ENCODE measurements around the gene EPX.

The EPX gene

DNA sequence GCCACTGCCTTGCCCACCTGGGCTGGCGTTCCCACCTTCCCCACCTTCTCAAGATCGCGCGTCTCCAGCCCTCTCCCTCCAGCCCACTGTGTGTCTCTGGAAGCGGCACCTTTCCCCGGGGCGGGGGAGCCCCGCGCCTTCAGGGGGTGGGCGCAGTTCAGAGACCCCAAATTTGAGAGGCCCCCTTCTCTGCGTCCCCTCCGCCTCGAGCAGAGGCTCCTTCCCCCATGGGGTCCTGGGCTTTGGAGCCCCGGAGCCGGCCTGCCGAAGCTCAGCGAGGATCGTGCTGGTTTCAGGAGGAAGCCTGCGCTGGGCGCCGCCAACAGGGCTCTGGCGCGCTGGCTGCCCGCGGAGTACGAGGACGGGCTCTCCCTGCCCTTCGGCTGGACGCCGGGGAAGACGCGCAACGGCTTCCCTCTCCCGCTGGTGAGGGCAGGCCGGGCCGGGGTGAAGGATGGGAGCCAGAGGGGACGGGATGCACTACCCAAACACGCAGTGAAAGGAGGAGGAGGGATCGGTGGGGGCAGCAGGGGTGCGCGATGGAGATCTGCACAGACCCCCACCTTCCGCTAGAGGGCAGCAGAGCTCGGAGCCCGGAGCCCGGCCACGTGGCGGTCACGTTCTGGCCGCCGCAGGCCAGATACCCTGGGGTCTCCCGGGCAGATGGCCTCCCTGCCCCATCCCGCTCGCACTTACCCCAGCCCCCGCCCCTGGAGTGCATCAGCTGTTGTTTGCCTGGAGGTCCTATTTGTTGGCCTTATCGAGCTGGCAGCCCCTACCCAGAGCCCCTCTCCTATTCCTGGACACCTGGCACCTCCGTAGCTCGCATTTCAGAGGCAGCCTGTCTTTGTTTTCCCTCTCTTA lies 57.0 kb downstream of the EPX start:
- no peaks in the 10 kb centered on the region for H3K79me2 ChIP-seq
- no peaks in the 10 kb centered on the region for H3K9me3 ChIP-seq (ENCODE audit: control insufficient read depth, low read length)
- peak overlapping the region; percentile 93 for H3K4me2 ChIP-seq (ENCODE audit: low read length)
- no peaks in the 10 kb centered on the region for H3K27me3 ChIP-seq (ENCODE audit: control insufficient read depth, insufficient read depth, low read length)
- H2AFZ ChIP-seq = peak overlapping the region; percentile 94
- no peak overlapping the region for H3K9ac ChIP-seq
- H3K27ac ChIP-seq = no peak overlapping the region
- H3K4me1 ChIP-seq = peaks cover 8% of the 10 kb centered on the region
- no peaks in the 10 kb centered on the region for H3K36me3 ChIP-seq (ENCODE audit: control insufficient read depth, insufficient read depth, low read length)
- H3K4me3 ChIP-seq (ENCODE audit: low read depth, low read length) = peak overlapping the region; percentile 54
- TF ChIP-seq, protein P1, sequence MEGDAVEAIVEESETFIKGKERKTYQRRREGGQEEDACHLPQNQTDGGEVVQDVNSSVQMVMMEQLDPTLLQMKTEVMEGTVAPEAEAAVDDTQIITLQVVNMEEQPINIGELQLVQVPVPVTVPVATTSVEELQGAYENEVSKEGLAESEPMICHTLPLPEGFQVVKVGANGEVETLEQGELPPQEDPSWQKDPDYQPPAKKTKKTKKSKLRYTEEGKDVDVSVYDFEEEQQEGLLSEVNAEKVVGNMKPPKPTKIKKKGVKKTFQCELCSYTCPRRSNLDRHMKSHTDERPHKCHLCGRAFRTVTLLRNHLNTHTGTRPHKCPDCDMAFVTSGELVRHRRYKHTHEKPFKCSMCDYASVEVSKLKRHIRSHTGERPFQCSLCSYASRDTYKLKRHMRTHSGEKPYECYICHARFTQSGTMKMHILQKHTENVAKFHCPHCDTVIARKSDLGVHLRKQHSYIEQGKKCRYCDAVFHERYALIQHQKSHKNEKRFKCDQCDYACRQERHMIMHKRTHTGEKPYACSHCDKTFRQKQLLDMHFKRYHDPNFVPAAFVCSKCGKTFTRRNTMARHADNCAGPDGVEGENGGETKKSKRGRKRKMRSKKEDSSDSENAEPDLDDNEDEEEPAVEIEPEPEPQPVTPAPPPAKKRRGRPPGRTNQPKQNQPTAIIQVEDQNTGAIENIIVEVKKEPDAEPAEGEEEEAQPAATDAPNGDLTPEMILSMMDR (IDR thresholded peaks at IDR 0.05) = peak; percentile 92

DNA sequence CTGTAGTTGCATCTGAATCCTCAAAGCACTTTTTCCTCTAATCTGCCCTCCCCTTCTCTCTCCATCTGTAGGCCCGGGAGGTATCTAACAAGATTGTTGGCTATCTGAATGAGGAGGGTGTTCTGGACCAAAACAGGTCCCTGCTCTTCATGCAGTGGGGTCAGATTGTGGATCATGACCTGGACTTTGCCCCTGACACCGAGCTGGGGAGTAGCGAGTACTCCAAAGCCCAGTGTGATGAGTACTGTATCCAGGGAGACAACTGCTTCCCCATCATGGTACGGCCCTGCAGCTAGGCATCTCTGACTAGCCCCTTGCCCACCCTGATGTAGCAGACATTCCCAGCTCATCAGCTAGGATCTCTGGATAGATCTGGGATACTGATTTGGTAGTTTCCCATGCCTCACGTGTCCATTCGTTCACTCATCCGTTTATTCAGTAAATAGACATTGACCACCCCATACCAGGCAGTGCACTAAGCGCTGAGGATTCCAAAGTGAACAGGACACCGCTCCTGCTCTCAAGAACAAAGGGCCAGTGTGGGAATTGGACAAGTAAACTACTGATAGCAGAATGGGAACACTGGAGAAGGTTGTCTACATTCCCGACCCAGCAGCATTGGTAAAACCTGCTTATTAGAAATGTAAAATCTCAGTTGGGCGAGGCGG lies 58.0 kb downstream of the EPX start:
- TF ChIP-seq, protein P1 (IDR thresholded peaks at IDR 0.05) = no peak
- no peaks in the 10 kb centered on the region for H3K9me3 ChIP-seq (ENCODE audit: control insufficient read depth, low read length)
- no peaks in the 10 kb centered on the region for H3K36me3 ChIP-seq (ENCODE audit: control insufficient read depth, insufficient read depth, low read length)
- H3K4me3 ChIP-seq (ENCODE audit: low read depth, low read length) = no peak overlapping the region
- H3K27me3 ChIP-seq (ENCODE audit: control insufficient read depth, insufficient read depth, low read length) = no peaks in the 10 kb centered on the region
- no peak overlapping the region for H3K27ac ChIP-seq
- no peak overlapping the region for H3K9ac ChIP-seq
- H3K4me2 ChIP-seq (ENCODE audit: low read length) = no peak overlapping the region
- H3K79me2 ChIP-seq = no peaks in the 10 kb centered on the region
- no peak overlapping the region for H2AFZ ChIP-seq
- H3K4me1 ChIP-seq = peaks cover 8% of the 10 kb centered on the region

DNA sequence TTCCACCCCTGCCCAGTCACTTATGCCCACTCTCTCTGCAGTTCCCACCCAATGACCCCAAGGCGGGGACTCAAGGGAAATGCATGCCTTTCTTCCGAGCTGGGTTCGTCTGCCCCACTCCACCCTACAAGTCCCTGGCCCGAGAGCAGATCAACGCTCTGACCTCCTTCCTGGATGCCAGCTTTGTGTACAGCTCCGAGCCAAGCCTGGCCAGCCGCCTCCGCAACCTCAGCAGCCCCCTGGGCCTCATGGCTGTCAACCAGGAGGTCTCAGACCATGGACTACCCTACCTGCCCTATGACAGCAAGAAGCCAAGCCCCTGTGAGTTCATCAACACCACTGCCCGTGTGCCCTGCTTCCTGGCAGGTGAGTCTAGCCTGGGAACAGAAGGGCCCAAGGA lies 59.6 kb downstream of the EPX start:
- H3K4me2 ChIP-seq (ENCODE audit: low read length) = no peak overlapping the region
- H3K27me3 ChIP-seq (ENCODE audit: control insufficient read depth, insufficient read depth, low read length) = no peaks in the 10 kb centered on the region
- H3K27ac ChIP-seq = no peak overlapping the region
- TF ChIP-seq, protein P1 (IDR thresholded peaks at IDR 0.05) = no peak
- H3K36me3 ChIP-seq (ENCODE audit: control insufficient read depth, insufficient read depth, low read length) = no peaks in the 10 kb centered on the region
- H3K4me3 ChIP-seq (ENCODE audit: low read depth, low read length) = no peak overlapping the region
- no peaks in the 10 kb centered on the region for H3K79me2 ChIP-seq
- peaks cover 8% of the 10 kb centered on the region for H3K4me1 ChIP-seq
- no peaks in the 10 kb centered on the region for H3K9me3 ChIP-seq (ENCODE audit: control insufficient read depth, low read length)
- no peak overlapping the region for H2AFZ ChIP-seq
- H3K9ac ChIP-seq = no peak overlapping the region

DNA sequence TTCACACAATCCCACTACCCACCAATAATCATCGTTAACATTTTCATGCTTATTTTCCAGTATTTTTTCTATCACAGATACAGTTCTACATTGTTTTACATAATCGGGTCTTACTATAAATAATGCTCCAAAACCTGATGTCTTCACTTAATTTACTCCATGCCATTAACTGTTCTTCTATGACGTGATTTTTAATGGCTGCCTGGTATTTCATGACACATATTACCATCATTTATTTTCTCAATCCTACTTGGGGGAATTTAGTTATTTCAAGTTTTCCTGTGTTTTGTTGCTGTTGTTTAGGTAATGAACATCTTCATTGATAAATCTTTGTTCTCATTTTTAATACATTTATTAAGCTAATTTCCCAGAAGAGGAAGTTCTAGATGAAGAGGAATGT lies 60.6 kb downstream of the EPX start:
- H3K9me3 ChIP-seq (ENCODE audit: control insufficient read depth, low read length) = no peaks in the 10 kb centered on the region
- H3K4me2 ChIP-seq (ENCODE audit: low read length) = no peak overlapping the region
- no peak overlapping the region for H3K9ac ChIP-seq
- no peak overlapping the region for H2AFZ ChIP-seq
- no peaks in the 10 kb centered on the region for H3K36me3 ChIP-seq (ENCODE audit: control insufficient read depth, insufficient read depth, low read length)
- H3K27me3 ChIP-seq (ENCODE audit: control insufficient read depth, insufficient read depth, low read length) = no peaks in the 10 kb centered on the region
- TF ChIP-seq, protein P1 (IDR thresholded peaks at IDR 0.05) = no peak
- H3K4me3 ChIP-seq (ENCODE audit: low read depth, low read length) = no peak overlapping the region
- H3K4me1 ChIP-seq = peaks cover 8% of the 10 kb centered on the region
- no peak overlapping the region for H3K27ac ChIP-seq
- no peaks in the 10 kb centered on the region for H3K79me2 ChIP-seq
